ENCODE measurements around the gene CYFIP2. TPM values are rescaled to one million over a fixed set of nuclear protein-coding genes. Genes with fewer than 3 reads are reported as not detected.

The CYFIP2 gene
- total and polyA plus RNA-seq, 10 of the 15 experiments (the other 5 are each of a cell fraction or from before 2014, with no cell fraction given): 43.4 to 173 (median 96.0) TPM

DNA sequence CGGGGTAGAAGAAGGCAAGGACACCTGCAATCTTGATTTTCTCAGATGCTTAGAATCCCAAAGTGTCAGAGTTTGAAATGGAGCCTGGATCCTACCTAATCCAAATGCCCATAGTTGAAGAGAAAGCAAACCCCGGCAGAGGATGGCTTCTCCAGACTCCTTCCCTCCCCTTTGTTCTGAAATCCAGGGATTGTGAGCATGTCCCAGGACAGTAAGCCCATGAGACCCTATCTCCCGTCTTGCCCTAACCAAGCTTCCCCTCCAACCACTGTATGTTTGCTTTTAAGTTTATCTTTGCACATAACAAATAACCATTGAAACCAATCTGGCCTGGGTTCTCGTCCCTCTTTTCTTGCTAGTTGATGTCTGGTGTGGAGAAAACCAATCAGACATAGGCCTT, 115.8 kb downstream of the CYFIP2 start (continued):
- TF ChIP-seq, protein P1, sequence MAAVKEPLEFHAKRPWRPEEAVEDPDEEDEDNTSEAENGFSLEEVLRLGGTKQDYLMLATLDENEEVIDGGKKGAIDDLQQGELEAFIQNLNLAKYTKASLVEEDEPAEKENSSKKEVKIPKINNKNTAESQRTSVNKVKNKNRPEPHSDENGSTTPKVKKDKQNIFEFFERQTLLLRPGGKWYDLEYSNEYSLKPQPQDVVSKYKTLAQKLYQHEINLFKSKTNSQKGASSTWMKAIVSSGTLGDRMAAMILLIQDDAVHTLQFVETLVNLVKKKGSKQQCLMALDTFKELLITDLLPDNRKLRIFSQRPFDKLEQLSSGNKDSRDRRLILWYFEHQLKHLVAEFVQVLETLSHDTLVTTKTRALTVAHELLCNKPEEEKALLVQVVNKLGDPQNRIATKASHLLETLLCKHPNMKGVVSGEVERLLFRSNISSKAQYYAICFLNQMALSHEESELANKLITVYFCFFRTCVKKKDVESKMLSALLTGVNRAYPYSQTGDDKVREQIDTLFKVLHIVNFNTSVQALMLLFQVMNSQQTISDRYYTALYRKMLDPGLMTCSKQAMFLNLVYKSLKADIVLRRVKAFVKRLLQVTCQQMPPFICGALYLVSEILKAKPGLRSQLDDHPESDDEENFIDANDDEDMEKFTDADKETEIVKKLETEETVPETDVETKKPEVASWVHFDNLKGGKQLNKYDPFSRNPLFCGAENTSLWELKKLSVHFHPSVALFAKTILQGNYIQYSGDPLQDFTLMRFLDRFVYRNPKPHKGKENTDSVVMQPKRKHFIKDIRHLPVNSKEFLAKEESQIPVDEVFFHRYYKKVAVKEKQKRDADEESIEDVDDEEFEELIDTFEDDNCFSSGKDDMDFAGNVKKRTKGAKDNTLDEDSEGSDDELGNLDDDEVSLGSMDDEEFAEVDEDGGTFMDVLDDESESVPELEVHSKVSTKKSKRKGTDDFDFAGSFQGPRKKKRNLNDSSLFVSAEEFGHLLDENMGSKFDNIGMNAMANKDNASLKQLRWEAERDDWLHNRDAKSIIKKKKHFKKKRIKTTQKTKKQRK (IDR thresholded peaks at IDR 0.05; ENCODE audit: low read depth, low read length): no peak
- no peak for TF ChIP-seq MEF2A (IDR thresholded peaks at IDR 0.05; ENCODE audit: insufficient read depth, low read depth, low read length)
- TF ChIP-seq TCF3 (IDR thresholded peaks at IDR 0.05; ENCODE audit: borderline replicate concordance, insufficient read depth, low read depth, low read length): no peak

DNA sequence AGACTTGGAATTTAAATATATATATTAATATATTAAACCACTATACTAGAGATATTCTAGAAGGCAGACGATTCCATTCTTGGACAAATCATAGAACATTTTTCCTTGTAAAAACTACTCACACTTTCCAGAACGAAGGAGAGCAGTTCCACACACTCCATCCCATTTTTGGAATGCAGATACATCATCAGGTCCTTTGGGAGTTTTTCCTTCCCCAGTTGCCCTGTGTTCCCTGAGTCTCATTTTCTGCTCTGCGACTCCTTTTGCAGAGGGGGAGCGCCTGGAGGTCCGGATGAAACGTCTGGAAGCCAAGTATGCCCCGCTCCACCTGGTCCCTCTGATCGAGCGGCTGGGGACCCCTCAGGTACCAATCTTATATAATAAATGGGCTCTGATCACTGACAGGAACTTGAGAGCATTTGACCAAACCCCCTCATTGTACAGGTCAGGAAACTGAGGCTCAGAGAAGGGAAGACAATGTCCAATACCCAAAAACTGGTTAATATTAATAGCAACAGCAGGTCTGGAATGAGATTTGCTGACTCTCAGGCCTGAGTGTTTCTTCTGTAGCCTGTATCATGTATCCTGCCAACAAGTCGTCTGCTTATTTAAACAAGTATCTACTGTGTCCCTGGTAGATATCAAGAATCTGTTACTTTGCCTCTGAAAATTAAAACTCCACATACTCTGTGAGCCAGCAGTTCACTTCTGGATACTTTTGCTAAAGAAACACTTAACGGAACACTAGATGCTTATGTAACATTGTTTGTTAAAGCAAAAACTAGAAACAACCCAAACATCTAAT, 117.3 kb downstream of the CYFIP2 start:
- Histone ChIP-seq H3K27me3 (replicated peaks in 1 of 2; ENCODE audit: control insufficient read depth in 2 of 2, insufficient read depth in 2 of 2, low read length in 1 of 2) (no peaks in the 10 kb centered on the region), H3K36me3 (ENCODE audit: control insufficient read depth in 2 of 2, insufficient read depth in 2 of 2, low read length in 1 of 2) (peaks cover 10 to 20% of the 10 kb centered on the region in 2 experiments), H2AFZ (ENCODE audit: control insufficient read depth, low read depth, low read length) (no peak overlapping the region), H3K4me2 (ENCODE audit: control insufficient read depth, insufficient read depth) (no peak overlapping the region), H3K79me2 (ENCODE audit: control insufficient read depth, insufficient read depth, low read length) (no peaks in the 10 kb centered on the region), H3K4me1 (ENCODE audit: control insufficient read depth, insufficient read depth, low read length) (no peaks in the 10 kb centered on the region), H3K9me3 (replicated peaks; ENCODE audit: control insufficient read depth, insufficient read depth, low read length) (no peaks in the 10 kb centered on the region), H4K20me1 (ENCODE audit: control insufficient read depth, insufficient read depth) (no peaks in the 10 kb centered on the region), H3K4me3 (no peak overlapping the region), H3K9ac (ENCODE audit: control insufficient read depth, insufficient read depth, low read length) (no peak overlapping the region), H3K27ac (ENCODE audit: control insufficient read depth, insufficient read depth) (no peak overlapping the region)
- FAIRE-seq (no peak), DNase-seq (ENCODE audit: low read depth, low spot score) (no peak), ATAC-seq (no peak)
- intact Hi-C loops (cut with micrococcal nuclease; ENCODE audit: unreplicated experiment) (no loop called here), in situ Hi-C loops (cut with MboI) (no loop called here)
- BruUV-seq (replicated peaks): no TSS peak
- ChIA-PET POLR2A (no interaction called here), CTCF (no interaction called here), SMC1A (ENCODE audit: uncharacterized antibody, unreplicated experiment) (no interaction called here), RAD21 (ENCODE audit: unreplicated experiment) (no interaction called here)
- WGBS (ENCODE audit: insufficient coverage, insufficient replicate concordance, low lambda C conversion rate, missing lambda C conversion rate): 91% methylated on average over 11 of the region's 11 CpGs
- TF ChIP-seq PML (IDR thresholded peaks at IDR 0.05; ENCODE audit: low read length): no peak
